HG03521 (cell line): Measurements from ENCODE around the gene EGLN3.
"Not testable (repeated sequence)": the region's sequence is repeated elsewhere in the genome, so short reads cannot be mapped to it uniquely, and the experiment has no call there.

Experiments used
- ATAC-seq: cut with Tn5 transposase; IDR thresholded peaks from one replicate; pipeline ENCODE4 v1.9.1; 2021; ENCODE audit warnings: mild to moderate bottlenecking, moderate library complexity; ENCODE audit not compliant: unreplicated experiment

The EGLN3 gene

GRCh38 chr14:33950320-33951182 lies at the start of gene EGLN3:
EGLN3 (minus strand) TSS chr14:33951074; CDS start chr14:33950752, 322 bp downstream.
- peak; percentile 90 for ATAC-seq

GRCh38 chr14:34000396-34000795 lies 49.5 kb upstream of the EGLN3 start:
- no peak for ATAC-seq

DNA sequence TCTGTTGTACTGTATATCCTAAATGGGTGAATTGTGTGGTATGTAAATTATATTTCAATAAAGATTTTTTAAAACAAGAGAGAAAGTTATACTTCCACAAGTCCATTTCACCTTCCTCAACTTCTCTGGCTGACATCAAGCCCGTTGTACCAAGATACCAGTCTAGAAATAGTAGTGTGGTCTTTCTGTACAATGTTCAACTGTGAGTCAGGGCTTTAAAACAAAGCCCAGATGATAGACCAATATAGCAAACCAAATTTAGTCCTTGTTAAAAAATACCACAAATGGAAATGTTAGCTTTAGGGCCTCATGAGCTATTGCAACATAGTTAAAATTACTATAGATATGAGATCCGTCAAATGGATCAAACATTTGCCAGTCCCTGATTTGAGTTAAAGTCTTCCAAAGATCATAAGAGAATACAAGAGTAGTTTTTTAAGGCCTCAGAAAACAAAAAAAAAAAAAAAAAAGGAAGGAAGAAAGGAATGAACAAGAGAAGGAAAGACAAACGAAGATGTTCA lies 49.0 kb upstream of the EGLN3 start:
- no peak for ATAC-seq

DNA sequence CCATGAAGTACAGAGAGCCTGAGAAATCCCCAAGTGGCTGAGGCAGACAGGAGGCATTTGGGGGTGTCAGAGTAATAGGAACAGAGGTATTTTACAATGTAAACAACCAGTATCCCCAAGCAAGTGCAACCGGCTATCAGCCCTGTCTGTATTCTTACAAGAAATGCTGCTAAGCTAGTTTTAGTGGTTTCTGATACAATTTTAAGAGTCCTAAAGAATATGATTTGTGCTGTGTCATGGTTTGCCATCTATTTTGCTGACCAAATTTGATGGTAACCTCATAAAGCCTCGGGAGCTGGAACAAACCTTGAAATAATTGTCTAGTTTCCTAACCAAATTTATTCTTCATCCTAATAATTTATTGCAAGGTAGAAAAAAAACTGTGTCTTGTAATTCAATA lies 46.7 kb upstream of the EGLN3 start:
- ATAC-seq: no peak

GRCh38 chr14:33996462-33996861 lies 45.6 kb upstream of the EGLN3 start:
- ATAC-seq: no peak

DNA sequence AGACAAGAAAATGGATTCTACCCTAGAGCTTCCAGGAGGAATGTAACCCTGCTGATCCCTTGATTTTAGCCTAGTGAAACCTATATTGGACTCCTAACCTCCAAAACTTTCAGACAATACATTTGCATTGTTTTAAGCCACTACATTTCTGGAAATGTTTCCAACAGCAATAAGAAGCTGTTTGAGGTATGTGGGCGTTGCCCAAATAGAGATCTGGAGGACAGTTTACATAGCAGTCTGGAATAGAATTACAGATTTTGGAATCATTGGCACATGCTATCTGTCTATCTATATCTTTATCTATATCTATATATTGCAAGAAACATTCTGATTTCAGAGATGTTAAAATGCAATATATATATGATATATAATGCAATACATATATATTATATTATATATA lies 42.4 kb upstream of the EGLN3 start:
- ATAC-seq: no peak

- ATAC-seq: no peak
Measured at GRCh38 chr14:33992274-33993007, 41.6 kb upstream of the EGLN3 start.

- no peak for ATAC-seq
Measured at GRCh38 chr14:33990790-33991189, 39.9 kb upstream of the EGLN3 start.

DNA sequence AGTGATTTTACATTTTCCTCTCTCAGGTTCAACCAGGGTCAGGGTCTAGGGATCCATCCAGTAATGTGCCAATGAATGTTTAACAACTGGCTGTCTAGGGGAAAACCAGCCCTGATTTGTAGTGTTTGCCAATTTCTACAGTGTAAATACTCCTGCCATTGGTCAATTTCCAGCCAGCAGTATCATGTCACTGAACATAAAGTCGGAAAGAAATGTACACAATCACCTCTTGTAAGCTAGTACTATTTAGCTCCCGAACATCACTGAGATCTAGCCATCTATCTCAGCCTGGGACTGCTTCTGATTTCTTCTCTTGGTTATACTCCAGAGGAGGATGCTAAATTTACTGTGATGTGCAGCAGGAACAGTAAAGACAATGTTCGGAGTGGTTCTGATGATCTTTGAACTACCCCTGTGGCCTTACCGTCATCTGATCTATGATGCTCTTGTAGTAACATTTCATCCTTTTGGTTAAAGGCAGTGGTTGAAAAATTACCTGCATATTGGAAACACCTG lies 36.7 kb upstream of the EGLN3 start:
- ATAC-seq: no peak

GRCh38 chr14:33986804-33987203 lies 35.9 kb upstream of the EGLN3 start:
- ATAC-seq: no peak

- ATAC-seq: no peak
Measured at GRCh38 chr14:33985242-33985641, 34.4 kb upstream of the EGLN3 start.

GRCh38 chr14:33979613-33980276 lies 28.9 kb upstream of the EGLN3 start:
- no peak for ATAC-seq

DNA sequence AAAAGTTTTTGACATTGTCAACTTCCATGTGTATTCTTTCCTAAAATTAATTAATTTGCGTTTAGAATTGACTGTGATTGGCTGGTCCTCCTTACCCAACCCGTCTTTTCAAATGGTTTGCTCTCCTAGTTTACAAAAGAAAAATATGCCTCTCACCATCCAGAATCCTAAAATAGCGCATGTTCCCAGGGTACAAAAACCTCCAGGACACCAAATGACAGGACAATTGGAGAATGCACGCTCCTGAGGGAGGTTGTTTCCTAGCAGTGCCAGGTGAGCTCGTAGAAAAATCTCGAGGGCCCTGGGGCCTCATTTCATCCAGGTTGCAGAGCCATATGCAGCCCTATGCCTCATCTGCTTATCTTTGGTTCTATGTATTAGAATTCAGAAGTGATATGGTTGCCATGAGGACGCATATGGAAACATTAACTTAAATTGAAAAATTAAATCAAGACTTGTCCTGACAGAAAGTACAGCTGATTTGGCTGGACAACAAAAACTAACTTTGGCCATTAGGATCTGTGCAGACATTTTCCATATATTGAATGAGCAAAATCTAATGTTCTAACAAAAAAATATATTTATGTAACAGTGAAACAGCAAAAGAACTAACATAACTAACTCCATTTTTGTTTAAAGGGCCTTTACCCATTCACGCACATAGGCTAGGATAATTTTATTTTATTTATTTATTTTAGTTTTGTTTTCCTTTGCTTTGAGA lies 28.2 kb upstream of the EGLN3 start:
- no peak for ATAC-seq

GRCh38 chr14:33972583-33973081 lies 21.8 kb upstream of the EGLN3 start:
- peak; percentile 88 for ATAC-seq

DNA sequence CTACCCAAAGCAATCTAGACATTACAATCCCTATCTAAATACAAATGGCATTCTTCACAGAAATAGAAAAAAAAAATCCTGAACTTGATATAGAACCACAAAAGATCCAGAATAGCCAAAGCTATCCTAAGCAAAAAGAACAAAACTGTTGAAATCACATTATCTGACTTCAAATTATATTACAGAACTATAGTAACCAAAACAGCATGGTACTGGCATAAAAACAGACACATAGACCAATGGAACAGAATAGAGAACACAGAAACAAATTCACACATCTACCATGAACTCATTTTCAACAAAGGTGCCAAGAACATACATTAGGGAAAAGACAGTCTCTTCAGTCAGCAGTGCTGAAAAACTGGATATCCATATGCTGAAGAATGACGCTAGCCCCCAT lies 19.0 kb upstream of the EGLN3 start:
- ATAC-seq: not testable (repeated sequence)

GRCh38 chr14:33968722-33969121 lies 17.8 kb upstream of the EGLN3 start:
- ATAC-seq: no peak

DNA sequence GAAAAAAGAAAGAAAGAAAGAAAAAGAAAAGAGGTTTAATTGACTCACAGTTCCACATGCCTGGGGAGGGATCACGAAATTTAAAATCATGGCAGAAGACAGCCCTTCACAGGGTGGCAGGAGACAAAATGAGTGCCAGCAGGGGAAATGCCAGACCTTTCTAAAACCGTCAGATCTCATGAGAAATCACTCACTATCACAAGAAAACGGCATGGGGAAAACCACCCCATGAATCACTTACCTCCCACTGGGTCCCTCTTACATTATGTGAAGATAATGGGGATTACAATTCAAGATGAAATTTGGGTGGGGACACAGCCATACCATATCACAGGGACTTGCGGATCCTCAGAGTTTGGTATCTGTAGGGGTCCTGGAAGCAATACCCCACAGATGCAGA lies 16.3 kb upstream of the EGLN3 start:
- ATAC-seq: no peak

GRCh38 chr14:33966276-33966675 lies 15.4 kb upstream of the EGLN3 start:
- ATAC-seq: no peak

DNA sequence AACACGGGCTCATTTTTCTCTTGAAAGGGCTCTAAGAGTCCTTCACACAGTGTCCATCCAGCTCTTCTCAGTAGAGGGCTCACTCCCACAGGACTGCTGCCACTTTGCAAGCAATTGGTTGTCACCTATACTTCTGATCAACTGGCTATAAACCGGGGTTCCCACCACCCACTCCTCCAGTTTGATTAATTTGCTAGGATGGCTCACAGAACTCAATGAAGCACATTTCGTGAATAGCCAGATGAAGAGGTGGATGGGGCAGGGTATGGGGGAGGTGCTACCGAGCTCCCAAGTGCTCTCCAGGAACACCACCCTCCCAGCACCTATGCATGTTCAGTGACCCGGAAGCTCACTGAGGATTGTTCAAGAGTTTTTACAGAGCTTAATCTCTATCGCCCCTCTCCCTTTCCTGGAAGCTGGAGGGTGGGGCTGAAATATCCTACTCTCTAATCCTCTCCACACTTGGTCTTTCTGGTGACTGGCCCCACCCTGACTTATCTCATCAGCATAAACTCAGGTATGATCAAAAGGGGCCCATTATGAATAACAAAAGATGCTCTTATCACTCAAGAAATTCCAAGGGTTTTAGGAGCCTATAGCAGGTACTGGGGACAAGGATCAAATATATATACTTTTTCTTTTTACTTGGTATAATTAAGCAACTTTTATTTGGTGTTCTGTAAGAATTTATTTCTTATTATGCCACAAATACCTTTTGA lies 13.9 kb upstream of the EGLN3 start:
- ATAC-seq: no peak

GRCh38 chr14:33963892-33964291 lies 13.0 kb upstream of the EGLN3 start:
- ATAC-seq: no peak
